Hepatocyte (in vitro differentiated cells): ENCODE measurements around the gene POU4F3. TPM values are rescaled to one million over a fixed set of nuclear protein-coding genes. Genes with fewer than 3 reads are reported as not detected.

Experiments
- DNase-seq: peaks from one replicate; pipeline ENCODE4 v3.0.0-alpha.2; 2016; ENCODE audit warnings: low spot score
- H2AFZ ChIP-seq: fragments of 200-600 bp; sonication (generic); 2 replicates; pipeline ENCODE4 v1.6.0; 2016; ENCODE audit warnings: antibody characterized with exemption, mild to moderate bottlenecking
- H3K27ac ChIP-seq: fragments of 200-600 bp; sonication (generic); 2 replicates; pipeline ENCODE4 v1.5.1; 2016; ENCODE audit warnings: mild to moderate bottlenecking
- H3K27me3 ChIP-seq: fragments of 200-600 bp; sonication (generic); 2 replicates; pipeline ENCODE4 v1.6.1; 2016
- H3K36me3 ChIP-seq: fragments of 200-600 bp; sonication (generic); replicated peaks from 2 replicates; pipeline ENCODE4 v1.5.1; 2016; ENCODE audit warnings: low read depth; ENCODE audit not compliant: insufficient read depth
- H3K4me1 ChIP-seq: fragments of 200-600 bp; sonication (generic); 2 replicates; pipeline ENCODE4 v1.5.1; 2016; ENCODE audit warnings: mild to moderate bottlenecking, moderate library complexity; ENCODE audit not compliant: insufficient read depth
- H3K4me2 ChIP-seq: fragments of 200-600 bp; sonication (generic); 2 replicates; pipeline ENCODE4 v1.6.0; 2016
- H3K4me3 ChIP-seq: fragments of 200-600 bp; sonication (generic); 2 replicates; pipeline ENCODE4 v1.5.1; 2016; ENCODE audit warnings: mild to moderate bottlenecking
- H3K79me2 ChIP-seq: fragments of 200-600 bp; sonication (generic); 2 replicates; pipeline ENCODE4 v1.6.0; 2017; ENCODE audit warnings: mild to moderate bottlenecking
- H3K9me2 ChIP-seq: fragments of 200-600 bp; sonication (generic); replicated peaks from 2 replicates; pipeline ENCODE4 v1.6.0; 2017; ENCODE audit warnings: mild to moderate bottlenecking; ENCODE audit not compliant: insufficient read depth
- H3K9me3 ChIP-seq: fragments of 200-600 bp; sonication (generic); 2 replicates; pipeline ENCODE4 v1.5.1; 2016; ENCODE audit warnings: low read depth, mild to moderate bottlenecking
- H4K20me1 ChIP-seq: fragments of 200-600 bp; sonication (generic); 2 replicates; pipeline ENCODE4 v1.6.0; 2016; ENCODE audit warnings: mild to moderate bottlenecking; ENCODE audit not compliant: insufficient read depth, poor library complexity, severe bottlenecking
- CTCF ChIP-seq: fragments of 200-600 bp; sonication (generic); IDR thresholded peaks from 2 replicates; pipeline ENCODE4 v1.5.1; 2016; ENCODE audit warnings: antibody characterized with exemption, mild to moderate bottlenecking; ENCODE audit not compliant: poor library complexity
- EZH2 ChIP-seq: fragments of 200-600 bp; sonication (generic); IDR thresholded peaks from 2 replicates; pipeline ENCODE4 v1.6.1; 2016; ENCODE audit warnings: antibody characterized with exemption, mild to moderate bottlenecking, borderline replicate concordance
- EZH2phosphoT487 ChIP-seq: fragments of 200-600 bp; sonication (generic); IDR thresholded peaks from one replicate; pipeline ENCODE4 v1.6.1; 2018; ENCODE audit warnings: antibody characterized with exemption, mild to moderate bottlenecking, low read depth, moderate library complexity; ENCODE audit not compliant: unreplicated experiment, severe bottlenecking
- WGBS: methylation state at CpG from one replicate; pipeline ENCODE4 v1.1.6; 2016; ENCODE audit warnings: low lambda C conversion rate; ENCODE audit errors: missing lambda C conversion rate; 5-methylcytosine and 5-hydroxymethylcytosine counted together
- polyA plus RNA-seq: library from polyadenylated mRNA; unstranded; fragments of >200 nt; fragmentation: Nextera tagmentation; extraction: Ambion mirVana; gene quantifications from 2 replicates; pipeline ENCODE4 v1.2.1, GENCODE V29; 2016
- total RNA-seq: library from RNA; depleted of rRNA; stranded (reverse); fragments of >200 nt; gene quantifications from 2 replicates; pipeline ENCODE4 v1.2.3, GENCODE V29; 2014

Gene POU4F3
- total and polyA plus RNA-seq, 2 experiments from 2014 or later = not detected

GRCh38 chr5:146340260-146341081, 1.8 kb downstream of the POU4F3 start:
- peaks cover 6% of the 10 kb centered on the region for H3K4me1 ChIP-seq
- H3K27me3 ChIP-seq = peaks cover 99% of the 10 kb centered on the region
- H3K27ac ChIP-seq = no peak overlapping the region
- no peaks in the 10 kb centered on the region for H3K79me2 ChIP-seq
- 8% methylated on average over 40 of the region's 40 CpGs for WGBS
- DNase-seq = peak; percentile 80
- H3K4me2 ChIP-seq = peak overlapping the region; percentile 80
- no peaks in the 10 kb centered on the region for H3K9me3 ChIP-seq
- TF ChIP-seq EZH2phosphoT487 = peak; percentile 69
- no peak for TF ChIP-seq CTCF
- TF ChIP-seq EZH2 = peak; percentile 93
- H3K4me3 ChIP-seq = no peak overlapping the region
- no peak overlapping the region for H2AFZ ChIP-seq
- no peaks in the 10 kb centered on the region for H3K36me3 ChIP-seq
- H3K9me2 ChIP-seq = no peaks in the 10 kb centered on the region
- H4K20me1 ChIP-seq = no peaks in the 10 kb centered on the region

GRCh38 chr5:146341854-146342253, 3.2 kb downstream of the POU4F3 start:
- Histone ChIP-seq H3K9me3 (no peaks in the 10 kb centered on the region), H2AFZ (no peak overlapping the region), H3K27ac (no peak overlapping the region), H3K27me3 (peaks cover 100% of the 10 kb centered on the region), H3K79me2 (no peaks in the 10 kb centered on the region), H3K9me2 (no peaks in the 10 kb centered on the region), H3K4me3 (no peak overlapping the region), H4K20me1 (no peaks in the 10 kb centered on the region), H3K36me3 (no peaks in the 10 kb centered on the region), H3K4me2 (no peak overlapping the region), H3K4me1 (peaks cover 12% of the 10 kb centered on the region)
- DNase-seq = no peak
- TF ChIP-seq EZH2 = no peak
- TF ChIP-seq EZH2phosphoT487 = no peak
- TF ChIP-seq CTCF = no peak
- 31% methylated on average over 6 of the region's 6 CpGs for WGBS

GRCh38 chr5:146342519-146342881, 3.9 kb downstream of the POU4F3 start:
- Histone ChIP-seq H3K4me1 (peaks cover 12% of the 10 kb centered on the region), H3K4me3 (no peak overlapping the region), H3K27me3 (peaks cover 100% of the 10 kb centered on the region), H4K20me1 (no peaks in the 10 kb centered on the region), H3K27ac (no peak overlapping the region), H3K9me2 (no peaks in the 10 kb centered on the region), H3K9me3 (no peaks in the 10 kb centered on the region), H3K4me2 (no peak overlapping the region), H3K79me2 (no peaks in the 10 kb centered on the region), H3K36me3 (no peaks in the 10 kb centered on the region), H2AFZ (no peak overlapping the region)
- no peak for DNase-seq
- WGBS = 14% methylated on average over 14 of the region's 14 CpGs
- TF ChIP-seq CTCF (no peak), EZH2phosphoT487 (no peak), EZH2 (no peak)
